Activated naive CD8-positive, alpha-beta T cell treated with anti-CD3 and anti-CD28 coated beads, Interleukin-2, amount 50 U/mL, for 16 hours (primary cell): Measurements from ENCODE around the gene KMT2C.
"Not testable (repeated sequence)": the region's sequence is repeated elsewhere in the genome, so short reads cannot be mapped to it uniquely, and the experiment has no call there.

ENCODE experiments used
- DNase-seq: peaks from one replicate; pipeline ENCODE4 v3.0.0-alpha.2; 2020; ENCODE audit warnings: low read depth, low spot score

The KMT2C gene

DNA sequence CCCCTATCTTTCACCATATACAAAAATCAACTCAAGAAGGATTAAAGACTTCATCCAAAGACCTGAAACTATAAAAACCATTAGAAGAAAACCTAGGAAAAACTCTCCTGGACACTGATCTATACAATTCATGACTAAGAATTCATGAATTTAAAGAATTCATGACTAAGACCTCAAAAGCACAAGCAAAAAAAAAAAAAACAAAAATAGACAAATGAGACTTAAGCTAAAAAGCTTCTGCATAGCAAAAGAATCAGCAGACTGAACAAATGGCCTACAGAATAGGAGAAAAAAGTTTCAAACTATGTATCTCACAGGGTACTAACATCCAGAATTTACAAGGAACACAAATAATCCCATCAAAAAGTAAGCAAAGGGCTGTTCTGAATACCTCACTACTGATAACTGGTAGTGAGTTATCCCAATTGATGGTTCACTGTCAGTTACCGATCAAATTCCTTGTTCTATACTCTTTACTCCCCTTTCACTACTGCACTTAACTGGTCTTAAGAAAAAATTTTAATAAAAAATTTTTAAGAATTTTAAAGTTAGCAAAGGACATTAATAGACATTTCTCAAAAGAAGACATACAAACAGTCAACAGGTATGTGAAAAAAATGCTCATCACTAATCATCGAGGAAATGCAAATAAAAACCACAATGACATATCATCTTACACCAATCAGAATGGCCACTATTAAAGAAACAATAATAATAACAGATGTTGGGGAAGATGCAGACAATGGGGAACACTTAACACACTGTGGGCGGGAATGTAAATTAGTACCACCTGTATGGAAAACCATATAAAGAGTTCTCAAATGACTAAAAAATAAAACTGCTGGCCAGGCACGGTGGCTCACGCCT lies 33.2 kb downstream of the KMT2C start:
- no peak for DNase-seq

DNA sequence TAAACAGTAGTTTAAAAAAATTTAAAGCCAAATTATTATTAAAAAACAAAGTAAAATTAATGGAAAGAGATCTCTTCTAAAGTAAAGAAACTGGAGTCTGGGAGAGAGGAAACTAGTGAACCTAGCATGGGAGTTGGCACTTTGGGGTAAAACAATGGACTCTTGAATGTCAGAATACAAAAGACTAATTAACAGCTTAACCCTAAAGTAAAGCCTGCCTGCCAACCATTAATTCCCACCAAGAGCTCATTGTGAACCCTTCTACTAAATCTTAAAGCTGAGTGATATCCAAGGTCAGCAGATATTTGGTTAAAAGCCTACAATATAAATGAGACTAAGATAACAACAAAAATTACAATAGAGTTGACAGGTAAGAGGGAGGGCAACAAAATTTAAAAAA lies 36.5 kb downstream of the KMT2C start:
- no peak for DNase-seq

DNA sequence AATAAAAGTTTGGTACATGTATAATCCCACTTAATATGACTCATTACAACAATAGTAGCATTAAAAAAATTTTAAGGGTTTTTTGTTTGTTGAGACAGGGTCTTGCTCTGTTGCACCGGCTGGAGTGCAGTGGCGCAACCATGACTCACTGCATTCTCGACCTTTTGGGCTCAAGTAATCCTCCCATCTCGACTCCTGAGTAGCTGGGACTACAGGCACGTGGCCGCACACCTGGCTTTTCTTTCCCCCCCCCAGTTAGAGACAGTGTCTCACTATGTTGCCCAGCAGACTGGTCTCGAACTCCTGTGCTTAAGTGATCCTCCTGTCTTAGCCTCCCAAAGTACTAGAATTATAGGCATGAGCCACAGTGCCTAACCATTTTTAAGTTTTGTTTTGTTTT lies 40.7 kb downstream of the KMT2C start:
- DNase-seq = no peak

DNA sequence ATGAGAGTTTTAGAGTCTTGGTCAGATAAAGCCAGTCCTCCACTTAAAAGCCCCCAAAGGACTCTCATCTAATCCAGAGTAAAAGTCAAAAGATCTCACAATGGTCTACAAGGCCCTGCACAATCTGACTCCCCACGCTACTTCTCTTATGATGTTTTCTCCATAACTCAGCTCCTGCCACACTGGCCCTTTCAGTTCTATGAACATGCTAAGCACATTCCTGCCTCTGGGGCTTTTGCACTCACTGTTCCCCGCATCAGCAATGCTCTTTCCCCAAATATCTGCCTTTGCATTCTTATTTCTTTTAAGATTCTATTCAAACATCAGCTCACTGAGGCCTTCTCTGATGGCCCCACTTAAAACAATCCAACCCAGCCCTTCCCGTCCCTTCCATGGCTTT lies 41.6 kb downstream of the KMT2C start:
- not testable (repeated sequence) for DNase-seq

DNA sequence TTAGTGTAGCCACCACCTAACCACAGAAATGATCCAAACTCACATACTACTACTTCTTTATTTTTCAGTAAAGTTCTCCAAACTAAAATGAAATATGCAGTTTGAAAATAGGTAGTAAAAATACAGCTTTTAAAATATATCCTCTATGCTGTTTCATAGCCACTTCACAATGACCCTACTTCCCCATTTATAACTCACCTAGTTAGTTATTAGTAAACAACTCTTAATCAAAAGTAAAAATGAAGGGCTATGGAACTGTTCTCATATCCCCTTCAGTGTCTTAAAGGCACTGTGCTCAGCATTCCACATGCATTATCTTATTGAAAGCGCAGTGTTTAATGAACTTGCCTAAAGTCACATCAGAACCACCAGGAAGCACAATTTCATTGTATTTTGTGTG lies 43.5 kb downstream of the KMT2C start:
- DNase-seq = no peak

DNA sequence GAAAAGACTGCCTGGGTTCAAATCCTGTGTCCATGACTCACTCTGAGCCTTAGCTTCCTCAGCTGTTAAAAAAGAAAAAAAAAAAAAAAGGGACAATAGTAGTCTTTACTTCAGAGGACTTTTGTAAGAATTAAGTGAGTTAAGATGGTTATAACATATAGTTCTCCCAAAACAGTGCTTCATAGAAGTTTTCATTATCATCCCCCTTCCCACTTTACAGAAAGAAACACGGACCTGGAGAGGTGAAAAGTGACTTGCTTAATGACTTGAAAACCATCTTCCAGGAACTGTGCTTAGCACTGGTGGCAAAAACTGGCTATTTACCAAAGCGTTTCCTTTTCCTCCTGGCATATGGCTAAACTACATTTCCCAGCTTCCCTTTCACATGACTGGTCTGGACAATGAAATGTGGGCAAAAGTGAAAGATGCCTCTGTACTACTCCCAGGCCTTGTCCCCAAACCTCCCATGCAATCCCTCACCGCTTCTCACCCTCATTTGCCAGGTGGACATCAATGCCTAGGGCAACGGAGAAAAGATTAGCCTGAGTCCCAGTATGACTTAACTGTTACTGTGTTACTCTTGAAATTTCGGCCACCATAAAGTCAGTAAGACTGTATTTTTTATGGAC lies 49.6 kb downstream of the KMT2C start:
- DNase-seq = not testable (repeated sequence)

DNA sequence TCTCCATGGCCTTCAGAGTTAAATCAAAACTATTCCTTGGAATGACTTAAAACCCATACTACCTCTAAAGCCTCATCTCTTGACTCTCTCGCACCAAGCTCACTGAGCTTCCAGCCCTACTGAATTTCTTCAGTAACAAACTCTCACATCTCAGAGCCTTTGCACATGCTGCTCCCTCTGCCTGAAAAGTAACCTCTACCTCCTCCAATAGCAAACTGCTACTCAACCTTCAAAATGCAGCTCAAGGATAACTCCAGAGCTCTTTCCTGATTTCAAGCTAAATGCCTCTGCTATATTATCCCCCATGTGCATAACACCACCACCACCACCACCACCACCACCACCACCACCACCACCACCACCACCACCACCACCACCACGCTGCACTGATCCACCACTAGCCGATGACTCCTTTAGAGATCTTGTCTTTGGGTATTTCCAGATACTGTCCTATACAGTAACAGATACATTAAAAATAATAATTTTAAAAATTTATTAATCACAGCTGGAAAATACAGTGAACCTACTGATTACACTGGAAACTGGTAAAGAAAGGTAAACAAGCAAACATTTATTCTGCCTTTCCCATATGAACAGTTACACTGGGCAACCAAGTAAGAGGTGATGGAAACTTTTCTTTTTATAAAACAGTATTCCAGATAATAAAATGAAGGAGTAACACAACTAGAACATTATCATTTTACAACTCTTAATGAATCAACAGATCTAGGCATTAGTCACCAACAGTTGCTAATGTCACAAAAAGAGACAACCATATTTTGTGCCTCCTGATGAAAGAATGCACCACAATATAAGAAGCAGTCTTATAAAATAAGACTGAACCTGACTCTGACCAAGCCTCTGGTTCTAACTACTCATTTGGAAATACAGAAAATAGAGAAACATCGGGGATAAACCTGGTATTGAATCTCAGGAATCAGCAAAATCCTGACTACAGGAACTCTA lies 51.3 kb downstream of the KMT2C start:
- not testable (repeated sequence) for DNase-seq

DNA sequence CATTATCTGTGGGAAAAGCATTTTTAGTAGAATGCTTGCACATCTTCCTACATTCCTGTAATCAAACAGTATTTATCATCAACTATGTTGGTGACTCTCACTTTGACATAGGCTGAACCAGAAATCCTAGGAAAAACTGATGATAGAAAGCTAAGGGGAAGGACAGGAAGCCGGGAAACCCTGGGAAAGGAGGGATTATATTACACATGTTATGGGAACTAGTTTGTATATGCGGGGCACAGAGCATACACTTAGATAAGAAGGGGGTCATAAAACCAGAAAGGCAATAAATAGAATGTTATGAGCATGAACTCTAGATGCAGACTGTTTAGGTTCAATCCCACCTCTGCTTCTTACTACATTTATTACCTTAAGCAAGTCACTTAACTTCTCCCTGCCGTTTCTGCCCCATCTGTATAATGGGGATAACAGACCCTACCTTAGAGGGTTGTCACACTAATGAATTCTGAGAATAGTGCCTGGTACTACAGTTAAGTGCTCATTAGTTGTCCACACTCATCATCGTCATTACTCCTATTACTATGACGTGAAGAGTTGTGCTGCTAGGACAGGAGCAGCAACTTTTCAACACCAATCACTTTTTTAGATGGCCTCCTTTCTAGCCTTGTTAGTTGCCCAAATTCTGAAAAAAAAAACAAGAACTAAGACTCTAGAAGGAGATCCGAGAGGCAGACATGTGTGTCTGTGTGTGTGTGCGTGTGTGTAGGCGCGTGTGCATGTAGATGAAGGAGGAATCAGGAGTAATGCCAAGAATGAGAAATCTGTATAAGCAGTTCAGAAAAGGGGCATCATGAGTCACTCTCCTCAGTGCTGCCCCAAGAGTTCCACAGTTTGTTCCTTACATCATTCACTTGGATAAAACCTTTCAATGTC lies 52.2 kb downstream of the KMT2C start:
- DNase-seq = no peak

DNA sequence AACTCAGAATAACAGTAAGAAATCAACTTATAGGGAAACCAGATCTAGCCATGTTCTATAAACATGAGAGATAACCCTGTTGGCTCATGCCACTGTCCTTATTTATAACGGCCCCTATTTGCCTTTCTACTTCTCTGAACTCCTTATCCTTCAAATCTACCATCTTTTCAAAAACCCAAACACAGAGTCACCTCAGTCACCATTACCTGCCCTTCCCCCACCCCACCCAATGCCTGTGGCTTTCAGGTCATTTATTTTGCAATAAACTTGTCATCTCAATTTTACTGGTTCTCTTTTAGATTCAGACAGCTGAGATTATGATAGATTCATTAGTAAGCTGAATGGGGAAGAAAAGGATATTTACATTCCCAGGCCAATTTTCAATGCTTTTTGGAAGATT lies 53.6 kb downstream of the KMT2C start:
- no peak for DNase-seq

DNA sequence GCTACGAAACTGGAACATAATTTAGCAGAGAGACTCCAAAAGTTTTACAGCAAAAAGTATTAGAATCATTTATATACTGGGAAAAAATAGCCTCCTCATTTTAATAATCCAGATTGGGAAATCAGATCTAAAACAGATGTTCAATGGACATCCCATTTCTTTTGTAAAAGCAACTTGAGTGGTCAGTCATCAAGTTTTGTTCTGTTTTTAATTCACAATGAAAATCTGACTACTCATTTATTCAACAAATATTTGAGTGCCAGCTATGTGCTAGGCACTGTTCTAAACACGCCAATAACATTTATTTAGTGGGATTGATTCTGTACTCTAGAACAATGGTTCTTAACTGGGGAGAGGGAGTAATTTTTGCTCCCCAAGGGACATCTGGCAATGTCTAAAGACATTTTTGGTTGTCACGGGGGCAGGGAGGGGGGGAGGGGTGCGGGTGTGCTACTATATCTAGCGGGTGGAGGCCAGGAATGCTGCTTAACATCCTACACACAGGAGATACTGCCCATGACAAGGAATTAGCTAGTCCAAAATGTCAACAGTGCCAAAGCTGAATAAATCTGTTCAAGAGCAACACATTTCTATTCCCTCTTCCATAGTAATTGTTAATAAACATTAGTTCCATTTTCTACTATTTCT lies 54.7 kb downstream of the KMT2C start:
- DNase-seq = not testable (repeated sequence)

DNA sequence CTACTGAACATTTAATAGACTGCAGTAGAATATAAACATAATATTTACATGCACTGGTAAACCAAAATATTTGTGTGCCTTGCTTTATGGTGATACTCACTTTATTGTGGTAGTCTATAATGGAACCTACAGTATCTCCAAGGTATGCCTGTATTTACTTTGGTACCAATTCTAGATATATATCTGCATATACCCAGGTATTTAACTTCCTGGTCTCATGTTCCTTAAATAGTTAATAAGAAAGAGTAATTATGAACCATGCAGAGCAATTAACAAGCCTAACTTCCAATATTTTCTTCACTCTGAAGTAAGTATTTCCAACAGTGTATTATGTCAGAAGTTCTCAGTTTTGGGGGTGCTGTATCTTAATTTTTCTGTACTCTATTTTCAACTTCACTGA lies 57.3 kb downstream of the KMT2C start:
- DNase-seq = not testable (repeated sequence)

DNA sequence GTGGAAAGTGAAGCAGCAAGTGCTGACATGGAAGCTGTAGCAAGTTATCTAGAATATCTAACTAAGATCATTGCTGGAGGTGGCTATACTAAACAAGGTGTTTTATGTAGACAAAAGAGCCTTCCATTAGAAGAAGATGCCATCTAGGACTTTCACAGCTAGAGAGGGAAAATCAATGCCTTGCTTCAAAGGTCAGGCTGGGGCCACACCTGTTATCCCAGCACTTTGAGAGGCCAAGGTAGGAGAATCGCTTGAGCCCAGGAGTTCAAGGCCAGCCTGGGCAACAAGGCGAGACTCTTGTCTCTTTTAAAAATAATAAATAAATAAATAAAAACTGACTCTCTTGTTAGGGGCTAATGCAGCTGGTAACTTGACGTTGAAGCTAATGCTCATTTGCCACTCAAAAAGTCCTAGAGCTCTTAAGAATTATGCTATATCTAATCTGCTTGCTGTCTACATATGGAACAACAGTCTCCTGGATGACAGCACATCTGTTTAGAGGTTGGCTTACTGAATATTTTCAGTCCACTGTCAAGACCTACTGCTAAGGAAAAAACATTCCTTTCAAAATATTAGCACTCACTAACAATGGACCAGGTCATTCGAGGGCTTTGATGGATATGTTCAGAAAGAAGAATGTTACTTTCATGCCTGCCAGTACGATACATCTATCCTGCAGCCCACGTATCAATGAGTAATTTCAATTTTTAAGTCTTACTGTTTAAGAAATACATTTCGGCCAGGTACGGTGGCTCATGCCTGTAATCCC lies 58.9 kb downstream of the KMT2C start:
- not testable (repeated sequence) for DNase-seq

DNA sequence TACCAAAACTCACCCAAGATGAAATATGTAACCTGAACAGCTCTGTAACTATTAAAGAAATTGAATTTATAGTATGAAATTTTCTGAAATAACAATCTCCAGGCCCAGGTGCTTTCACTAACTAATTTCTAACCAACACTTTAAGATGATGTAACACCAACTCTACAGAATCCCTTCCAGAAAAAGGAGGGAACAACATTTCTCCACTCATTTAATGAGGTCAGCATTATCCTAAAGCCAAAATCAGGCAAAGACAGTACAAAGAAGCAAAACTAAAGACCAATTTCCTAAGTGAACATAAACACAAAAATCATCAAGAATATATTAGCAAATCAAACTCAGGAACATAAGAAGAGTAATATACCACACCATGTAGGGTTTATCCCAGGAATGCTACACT lies 65.5 kb downstream of the KMT2C start:
- DNase-seq = no peak

DNA sequence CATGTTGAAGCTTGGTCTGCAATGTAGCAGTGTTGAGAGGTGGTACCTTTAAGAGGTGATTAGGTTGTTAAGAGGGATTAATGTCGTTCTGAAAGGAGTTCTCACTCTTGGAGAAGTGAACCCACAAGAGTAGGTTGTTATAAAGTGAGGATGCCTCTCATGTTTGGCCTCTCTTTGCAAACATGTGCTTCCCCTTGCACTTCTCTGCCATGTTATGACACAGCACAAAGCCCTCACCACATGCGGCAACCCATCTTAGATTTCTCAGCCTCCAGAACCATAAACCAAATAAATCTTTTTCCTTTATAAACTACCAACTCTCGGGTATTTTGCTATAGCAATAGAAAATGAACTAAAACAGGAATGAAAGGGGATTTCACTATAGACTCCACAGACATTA lies 66.3 kb downstream of the KMT2C start:
- no peak for DNase-seq

DNA sequence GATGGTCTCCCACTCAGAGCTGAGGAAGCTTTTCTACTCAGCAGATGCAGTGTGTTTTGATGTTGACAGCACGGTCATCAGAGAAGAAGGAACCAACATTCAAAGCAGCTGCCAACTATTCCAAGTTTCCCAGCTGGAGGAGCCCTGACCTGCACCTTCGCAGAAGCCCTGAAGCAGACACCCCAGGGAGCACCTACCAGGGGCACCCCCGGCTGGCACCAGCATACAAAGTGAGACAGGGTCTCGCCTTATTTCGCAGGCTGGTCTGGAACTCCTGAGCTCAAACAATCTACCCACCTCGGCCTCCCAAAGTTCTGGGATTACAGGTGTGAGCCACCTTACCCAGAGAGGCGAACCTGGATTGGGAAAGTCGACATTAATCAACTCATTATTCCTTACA lies 68.6 kb downstream of the KMT2C start:
- no peak for DNase-seq

DNA sequence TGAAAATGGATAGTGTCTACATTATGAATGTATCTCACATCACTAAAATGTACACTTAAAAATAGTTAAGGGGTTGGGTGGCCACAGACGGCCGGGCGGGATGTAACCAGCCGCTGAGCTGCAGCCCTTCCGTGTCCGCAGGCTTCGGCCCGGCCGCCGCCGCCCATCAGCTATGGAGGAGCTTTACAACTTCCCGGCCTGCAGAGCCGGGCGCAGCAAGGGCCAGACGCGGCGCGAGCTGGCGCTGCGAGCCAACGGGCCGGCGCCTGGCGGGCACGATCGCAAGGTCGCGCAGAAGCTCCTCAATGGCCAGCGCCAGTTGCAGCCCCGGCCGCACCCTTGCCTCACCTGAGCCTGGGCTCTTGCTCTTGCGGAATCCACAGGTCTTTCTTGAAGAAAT lies 69.1 kb downstream of the KMT2C start:
- DNase-seq = no peak

DNA sequence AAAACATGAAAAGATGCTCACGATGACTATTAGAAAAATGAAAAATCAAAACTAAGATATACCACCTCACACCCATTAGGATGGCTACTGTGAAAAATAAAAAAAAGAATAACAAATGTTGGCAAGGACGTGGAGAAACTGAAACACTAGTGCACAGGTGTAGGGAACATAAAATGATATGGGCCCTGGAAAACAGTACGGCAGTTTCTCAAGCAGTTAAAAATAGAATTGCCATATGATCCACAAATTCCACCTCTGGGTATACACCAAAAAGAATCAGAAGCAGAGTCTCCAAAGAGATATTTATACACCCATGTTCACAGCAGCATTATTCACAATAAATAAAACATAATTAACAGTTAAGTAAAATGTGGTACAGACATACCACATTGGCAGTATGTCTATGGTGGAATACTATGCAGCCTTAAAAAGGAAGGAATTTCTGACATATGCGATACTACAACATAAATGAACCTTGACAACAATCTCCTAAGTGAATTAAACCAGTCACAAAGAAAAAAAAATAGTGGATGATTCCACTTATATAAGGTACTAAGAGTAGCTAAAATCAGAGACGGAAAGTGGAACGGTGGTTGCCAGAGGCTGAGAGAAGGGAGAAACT lies 69.7 kb downstream of the KMT2C start:
- no peak for DNase-seq

DNA sequence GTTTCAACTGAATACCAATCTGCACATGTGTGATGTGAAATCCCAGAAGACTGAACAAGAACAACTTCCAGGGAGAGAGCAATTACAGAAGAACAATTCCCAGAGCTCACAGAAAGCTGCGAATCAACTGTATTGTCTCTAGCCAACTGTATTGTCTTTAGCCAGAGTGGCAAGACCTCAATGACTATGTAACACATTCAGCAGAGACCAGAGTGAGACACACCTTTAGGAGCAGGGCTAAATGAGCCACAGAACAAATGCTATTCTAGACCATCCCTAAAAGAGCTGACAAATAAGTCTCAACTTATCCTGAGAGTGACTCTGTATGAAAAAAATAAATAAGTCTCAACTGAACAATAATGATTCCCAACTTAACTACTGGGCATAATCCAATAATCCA lies 72.0 kb downstream of the KMT2C start:
- no peak for DNase-seq
